Panc1 (cell line): ENCODE data around the gene NAGA. TPM values are rescaled to one million over a fixed set of nuclear protein-coding genes. Genes with fewer than 3 reads are reported as not detected.

Source experiments
- ATAC-seq: fragments of 200-7000 bp; cut with Tn5 transposase; 2 replicates; pipeline ENCODE4 v1.9.1; 2020; ENCODE audit warnings: mild to moderate bottlenecking, moderate library complexity
- BruUV-seq: library from RNA; stranded (reverse); fragments of 400-500 nt; replicated peaks from 2 replicates; lab custom pipeline; 2021; lab: Mats Ljungman, UMichigan
- CTCF ChIA-PET: fragments of 300-600 bp; sonication (Branson Sonifier 250); formaldehyde crosslinking; loops from one replicate; lab custom pipeline; 2022; ENCODE audit warnings: antibody characterized with exemption; lab: Charles Lee
- POLR2A ChIA-PET: fragments of 300-600 bp; sonication (Branson Sonifier 250); formaldehyde crosslinking; loops from one replicate; lab custom pipeline; 2022; ENCODE audit warnings: antibody characterized with exemption; lab: Charles Lee
- DNase-seq: peaks from one replicate; pipeline ENCODE4 v3.0.0-alpha.2; 2010; ENCODE audit warnings: low read depth, low spot score
- H3K27ac ChIP-seq: 2 replicates; pipeline ENCODE4 v1.5.1; 2011; ENCODE audit warnings: mild to moderate bottlenecking, low read length, inconsistent platforms
- H3K27me3 ChIP-seq: fragments of 200-500 bp; sonication (Bioruptor generic); 2 replicates; pipeline ENCODE4 v1.6.0; 2014; ENCODE audit warnings: low read length, inconsistent platforms; ENCODE audit not compliant: control insufficient read depth, insufficient read depth
- H3K36me3 ChIP-seq: fragments of 200-500 bp; sonication (Bioruptor generic); 2 replicates; pipeline ENCODE4 v1.5.1; 2014; ENCODE audit warnings: inconsistent platforms, mild to moderate bottlenecking, low read length, moderate library complexity; ENCODE audit not compliant: control insufficient read depth, insufficient read depth
- H3K4me1 ChIP-seq: 2 replicates; pipeline ENCODE4 v1.5.1; 2011; ENCODE audit warnings: inconsistent platforms, mild to moderate bottlenecking, low read length, moderate library complexity; ENCODE audit not compliant: control insufficient read depth, insufficient read depth
- H3K4me3 ChIP-seq, 2 experiments: 2 replicates each; pipeline ENCODE4 v1.5.1; 2011 to 2012; ENCODE audit warnings: low read depth in 2 of 2, low read length in 2 of 2, mild to moderate bottlenecking in 2 of 2, inconsistent platforms in 1 of 2, moderate library complexity in 1 of 2
- H3K9me3 ChIP-seq: fragments of 200-500 bp; sonication (Bioruptor generic); 2 replicates; pipeline ENCODE4 v1.5.1; 2014; ENCODE audit warnings: low read depth, mild to moderate bottlenecking, inconsistent platforms, low read length, moderate library complexity; ENCODE audit not compliant: control insufficient read depth, insufficient read depth
- CTCF ChIP-seq: fragments of 450-650 bp; IDR thresholded peaks from 2 replicates; pipeline ENCODE4 v1.5.1; 2017; ENCODE audit warnings: mild to moderate bottlenecking
- POLR2AphosphoS5 ChIP-seq: IDR thresholded peaks from 2 replicates; pipeline ENCODE4 v1.6.1; 2012; ENCODE audit warnings: mild to moderate bottlenecking, low read depth, low read length, moderate library complexity
- REST ChIP-seq, 2 experiments: IDR thresholded peaks; 2 replicates each; pipeline ENCODE4 v1.6.1; 2011 to 2012; ENCODE audit warnings: low read depth in 2 of 2, control low read depth in 1 of 2, low read length in 1 of 2, mild to moderate bottlenecking in 1 of 2, moderate library complexity in 1 of 2; ENCODE audit not compliant: insufficient read depth in 1 of 2
- SIN3A ChIP-seq: IDR thresholded peaks from 2 replicates; pipeline ENCODE4 v1.6.1; 2012; ENCODE audit warnings: low read depth, mild to moderate bottlenecking, low read length, moderate library complexity, borderline replicate concordance; ENCODE audit not compliant: insufficient read depth
- TCF7L2 ChIP-seq: IDR thresholded peaks from 2 replicates; pipeline ENCODE4 v1.6.1; 2011; ENCODE audit warnings: mild to moderate bottlenecking, low read depth, low read length, inconsistent platforms
- in situ Hi-C: cut with HindIII; loops from 2 replicates; pipeline ENCODE4 v1.10.0; 2016; ENCODE audit warnings: low sequenced_read_pairs, low pct_unique_long_range_greater_than_20kb
- intact Hi-C: fragments of 100-400 bp; cut with micrococcal nuclease; formaldehyde crosslinking; loops from one replicate; pipeline ENCODE4 v1.10.0; 2022; ENCODE audit not compliant: unreplicated experiment
- total RNA-seq: library from RNA; stranded (reverse); gene quantifications from one replicate; pipeline ENCODE4 v1.2.1, GENCODE V29; 2021; ENCODE audit not compliant: unreplicated experiment

The NAGA gene
- total RNA-seq, 1 experiment from 2014 or later = 24.2 TPM

GRCh38 chr22:42064629-42065028 is 6.0 kb downstream of the NAGA start:
- intact Hi-C loops = no loop called here
- BruUV-seq = no TSS peak

GRCh38 chr22:42062506-42063170 is 8.0 kb downstream of the NAGA start:
- Histone ChIP-seq H3K36me3 (no peaks in the 10 kb centered on the region), H3K27ac (no peak overlapping the region), H3K27me3 (no peaks in the 10 kb centered on the region), H3K4me1 (no peaks in the 10 kb centered on the region), H3K4me3 (no peak overlapping the region), H3K9me3 (0 out of 2 replicates have a peak, but pooled peaks cover 3% of the 10 kb centered on the region)
- POLR2A ChIA-PET = no interaction called here
- no peak for TF ChIP-seq SIN3A
- no TSS peak for BruUV-seq
- no peak for ATAC-seq
- intact Hi-C loops (no loop called here), in situ Hi-C loops (no loop called here)
- CTCF ChIA-PET = interaction anchor here (0.6 kb wide), 1 partner anchor 239 kb away, joined by 6 read pairs; no protein-coding TSS in a partner anchor
- no peak for DNase-seq

More at GRCh38 chr22:42064629-42065028, 6.0 kb downstream of the NAGA start:
- H3K27me3 ChIP-seq = no peaks in the 10 kb centered on the region
- POLR2A ChIA-PET = no interaction called here
- H3K4me3 ChIP-seq = no peak overlapping the region
- DNase-seq (no peak), ATAC-seq (no peak)
- H3K4me1 ChIP-seq = no peaks in the 10 kb centered on the region
- H3K9me3 ChIP-seq = no peaks in the 10 kb centered on the region
- CTCF ChIA-PET = no interaction called here
- in situ Hi-C loops = no loop called here
- TF ChIP-seq POLR2AphosphoS5 = no peak
- TF ChIP-seq CTCF = no peak
- no peak for TF ChIP-seq REST (IDR thresholded peaks at IDR 0.05; ENCODE audit: insufficient read depth in 1 of 2, low read depth in 2 of 2, low read length in 1 of 2)
- TF ChIP-seq SIN3A = no peak
- no peak for TF ChIP-seq TCF7L2
- H3K27ac ChIP-seq = no peak overlapping the region
- no peaks in the 10 kb centered on the region for H3K36me3 ChIP-seq

GRCh38 chr22:42061041-42061440 is 9.6 kb downstream of the NAGA start:
- ChIA-PET CTCF (no interaction called here), POLR2A (no interaction called here)
- intact Hi-C loops = no loop called here
- TF ChIP-seq POLR2AphosphoS5 (no peak), SIN3A (no peak), REST (IDR thresholded peaks at IDR 0.05; ENCODE audit: insufficient read depth in 1 of 2, low read depth in 2 of 2, low read length in 1 of 2) (no peak), TCF7L2 (no peak), CTCF (no peak)
- DNase-seq = no peak
- H3K4me3 ChIP-seq = no peak overlapping the region
- peaks cover 11% of the 10 kb centered on the region; the same call in 1 of the 2 replicates for H3K9me3 ChIP-seq
- BruUV-seq = no TSS peak
- no peak for ATAC-seq
- no peak overlapping the region for H3K27ac ChIP-seq
- no peaks in the 10 kb centered on the region for H3K4me1 ChIP-seq
- H3K36me3 ChIP-seq = no peaks in the 10 kb centered on the region
- no peaks in the 10 kb centered on the region for H3K27me3 ChIP-seq
- in situ Hi-C loops = no loop called here
